ENCODE data around the gene LHFPL4.
"Not testable (repeated sequence)": the region's sequence is repeated elsewhere in the genome, so short reads cannot be mapped to it uniquely, and the experiment has no call there.

LHFPL4 gene

GRCh38 chr3:9553021-9553947, at the start of gene LHFPL4:
Gene LHFPL4, minus strand, starts transcription at chr3:9553822. Its CDS starts 1,143 bp downstream, at chr3:9552679.
- no peak for DNase-seq (ENCODE audit: low spot score)

- DNase-seq (ENCODE audit: low spot score): no peak
These were observed 49.0 kb upstream of the LHFPL4 start for GRCh38 chr3:9602620-9603019.

GRCh38 chr3:9601006-9601581, 47.5 kb upstream of the LHFPL4 start:
- not testable (repeated sequence) for DNase-seq (ENCODE audit: low spot score)

- DNase-seq (ENCODE audit: low spot score): no peak
These were observed 47.0 kb upstream of the LHFPL4 start for GRCh38 chr3:9600597-9600996.

GRCh38 chr3:9598783-9599387, 45.3 kb upstream of the LHFPL4 start:
- no peak for DNase-seq (ENCODE audit: low spot score)

GRCh38 chr3:9595877-9596276, 42.3 kb upstream of the LHFPL4 start:
- no peak for DNase-seq (ENCODE audit: low spot score)

GRCh38 chr3:9591781-9592180, 38.2 kb upstream of the LHFPL4 start:
- DNase-seq (ENCODE audit: low spot score): not testable (repeated sequence)

- DNase-seq (ENCODE audit: low spot score): no peak
These were observed 36.7 kb upstream of the LHFPL4 start for GRCh38 chr3:9590282-9590791.

GRCh38 chr3:9583792-9584191, 30.2 kb upstream of the LHFPL4 start:
- no peak for DNase-seq (ENCODE audit: low spot score)

- no peak for DNase-seq (ENCODE audit: low spot score)
These were observed 29.7 kb upstream of the LHFPL4 start for GRCh38 chr3:9583371-9583770.

- no peak for DNase-seq (ENCODE audit: low spot score)
These were observed 28.7 kb upstream of the LHFPL4 start for GRCh38 chr3:9582332-9582731.

GRCh38 chr3:9581742-9582141, 28.1 kb upstream of the LHFPL4 start:
- no peak for DNase-seq (ENCODE audit: low spot score)

- DNase-seq (ENCODE audit: low spot score): no peak
These were observed 15.4 kb upstream of the LHFPL4 start for GRCh38 chr3:9569054-9569453.

- no peak for DNase-seq (ENCODE audit: low spot score)
These were observed 11.7 kb upstream of the LHFPL4 start for GRCh38 chr3:9565316-9565715.

- DNase-seq (ENCODE audit: low spot score): no peak
These were observed 10.2 kb upstream of the LHFPL4 start for GRCh38 chr3:9563851-9564250.

- not testable (repeated sequence) for DNase-seq (ENCODE audit: low spot score)
These were observed 6.4 kb upstream of the LHFPL4 start for GRCh38 chr3:9560056-9560455.

- no peak for DNase-seq (ENCODE audit: low spot score)
These were observed 409 bp upstream of the LHFPL4 start for GRCh38 chr3:9553948-9554513.

GRCh38 chr3:9552252-9552999, 1.2 kb downstream of the LHFPL4 start:
- DNase-seq (ENCODE audit: low spot score): peak; percentile 75

GRCh38 chr3:9550999-9551398, 2.6 kb downstream of the LHFPL4 start:
- no peak for DNase-seq (ENCODE audit: low spot score)

- DNase-seq (ENCODE audit: low spot score): no peak
These were observed 4.0 kb downstream of the LHFPL4 start for GRCh38 chr3:9549600-9549999.

GRCh38 chr3:9548991-9549390, 4.6 kb downstream of the LHFPL4 start:
- DNase-seq (ENCODE audit: low spot score): no peak

GRCh38 chr3:9542182-9542581, 11.4 kb downstream of the LHFPL4 start:
- DNase-seq (ENCODE audit: low spot score): no peak

All from left forelimb (tissue), 1 donor.